HG03045 (cell line): ENCODE measurements around the gene TMEM140.

ENCODE experiments used
- ATAC-seq: cut with Tn5 transposase; IDR thresholded peaks from one replicate; pipeline ENCODE4 v1.9.1; 2021; ENCODE audit warnings: mild to moderate bottlenecking, moderate library complexity; ENCODE audit not compliant: unreplicated experiment

The TMEM140 gene

DNA sequence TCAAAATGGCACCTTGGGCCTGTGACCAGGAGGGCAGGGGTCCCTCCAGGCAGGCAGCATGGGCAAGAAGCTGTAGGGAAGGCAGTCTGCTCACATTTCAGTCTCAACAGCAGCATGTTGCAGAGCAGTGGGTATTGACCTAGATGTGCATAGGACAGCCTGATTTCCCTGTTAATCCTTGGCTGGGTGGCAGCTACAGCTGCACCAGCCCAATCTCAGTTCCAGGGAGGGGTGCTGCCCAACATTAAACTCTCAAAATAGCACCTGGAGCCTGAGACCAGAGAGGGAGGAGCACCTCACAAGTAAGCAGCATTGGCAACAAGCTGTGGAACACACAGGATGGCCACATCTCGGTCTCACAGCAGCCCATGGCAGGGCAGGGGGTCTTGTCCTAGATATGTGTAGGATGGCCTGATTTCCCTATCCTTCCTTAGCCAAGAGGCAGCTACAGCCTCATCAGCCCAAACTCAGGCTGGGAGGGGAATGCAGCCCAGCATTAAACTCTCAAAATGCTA is 10.3 kb downstream of the TMEM140 start:
- no peak for ATAC-seq

DNA sequence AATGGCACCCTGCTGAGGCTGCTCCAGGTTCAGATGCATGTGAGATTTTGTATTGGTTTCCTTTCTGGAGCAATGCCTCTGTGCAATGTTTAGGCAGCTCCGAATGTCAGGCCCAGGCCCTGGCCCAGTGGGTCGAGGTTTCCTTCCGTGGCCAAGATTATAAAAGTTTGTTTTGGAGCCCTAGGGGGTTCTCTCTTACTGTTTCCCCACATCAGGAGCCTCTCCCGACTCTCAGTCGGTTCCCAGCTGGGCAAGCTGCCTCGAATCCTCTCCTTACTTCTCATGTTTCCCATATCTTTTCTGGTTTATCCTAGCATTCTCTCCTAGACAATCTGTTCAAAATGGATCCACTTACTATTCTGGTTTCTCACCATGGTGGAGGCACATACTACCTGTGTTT is 11.0 kb downstream of the TMEM140 start:
- ATAC-seq, result no peak

DNA sequence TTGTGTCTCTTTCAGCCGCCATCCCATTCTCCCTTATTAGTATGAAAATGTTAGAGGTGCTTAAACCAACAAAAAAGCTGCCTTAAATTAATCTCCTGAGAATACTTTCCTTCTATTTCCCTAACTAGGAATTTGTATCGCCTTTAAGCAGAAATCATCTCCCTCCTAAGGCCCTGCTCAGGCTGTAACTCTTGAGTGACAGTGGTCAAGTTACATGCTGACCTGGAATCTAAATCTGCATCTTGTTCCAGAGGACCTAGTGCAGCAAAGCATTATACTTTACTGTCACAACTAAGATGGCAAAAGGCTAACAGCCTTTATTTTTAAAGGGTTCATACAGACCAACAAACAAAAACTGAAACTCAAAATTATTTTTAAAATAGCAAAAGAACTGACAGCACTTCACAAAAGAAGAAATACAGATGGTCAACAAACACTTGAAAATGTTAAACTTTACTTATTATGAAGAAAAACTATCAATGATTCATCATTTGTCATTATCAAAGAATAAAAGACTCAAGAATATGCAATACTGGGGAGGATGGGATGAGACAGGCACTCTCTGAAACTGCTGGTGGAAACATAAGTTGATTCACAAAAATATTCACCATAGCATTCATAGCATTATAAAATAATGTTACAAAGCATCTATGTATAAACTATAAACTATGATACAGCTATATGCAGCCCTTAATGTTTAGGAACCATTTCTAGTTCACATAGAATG is 11.7 kb downstream of the TMEM140 start:
- ATAC-seq, result no peak

DNA sequence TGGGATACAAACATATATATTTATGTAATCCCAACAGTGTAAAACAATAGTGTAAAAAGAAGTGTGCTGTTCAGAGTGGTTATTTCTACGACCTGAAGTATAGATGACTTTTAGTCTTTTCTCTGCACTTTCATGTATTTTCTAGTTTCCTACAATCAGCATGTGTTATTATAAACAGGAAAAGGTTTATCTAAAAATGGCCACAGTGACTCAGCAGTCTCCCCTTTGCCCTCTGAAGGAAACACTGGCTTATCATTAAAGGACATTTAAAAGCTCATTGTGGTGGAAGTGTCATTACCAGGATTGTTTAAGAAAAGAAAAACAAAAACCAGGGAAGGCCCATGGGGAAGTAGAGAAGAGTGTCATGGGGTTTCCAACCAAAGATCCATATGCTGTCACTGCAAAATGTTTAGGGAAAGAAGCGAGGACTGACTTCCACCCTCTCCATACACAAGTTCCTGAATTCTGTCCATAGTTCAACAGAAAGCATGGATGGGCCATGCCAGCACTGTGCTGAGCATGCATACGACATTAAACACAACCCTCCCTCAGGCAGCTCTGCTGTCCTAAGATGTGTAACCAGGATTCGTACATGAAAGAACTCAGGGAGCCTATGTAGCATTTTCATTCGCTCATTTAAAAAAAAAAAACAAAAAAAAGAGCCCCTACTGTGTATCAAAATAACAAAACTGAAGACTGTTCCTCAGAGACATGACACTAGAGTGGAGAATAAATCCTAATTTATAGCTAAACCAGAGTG is 12.4 kb downstream of the TMEM140 start:
- ATAC-seq, result no peak

DNA sequence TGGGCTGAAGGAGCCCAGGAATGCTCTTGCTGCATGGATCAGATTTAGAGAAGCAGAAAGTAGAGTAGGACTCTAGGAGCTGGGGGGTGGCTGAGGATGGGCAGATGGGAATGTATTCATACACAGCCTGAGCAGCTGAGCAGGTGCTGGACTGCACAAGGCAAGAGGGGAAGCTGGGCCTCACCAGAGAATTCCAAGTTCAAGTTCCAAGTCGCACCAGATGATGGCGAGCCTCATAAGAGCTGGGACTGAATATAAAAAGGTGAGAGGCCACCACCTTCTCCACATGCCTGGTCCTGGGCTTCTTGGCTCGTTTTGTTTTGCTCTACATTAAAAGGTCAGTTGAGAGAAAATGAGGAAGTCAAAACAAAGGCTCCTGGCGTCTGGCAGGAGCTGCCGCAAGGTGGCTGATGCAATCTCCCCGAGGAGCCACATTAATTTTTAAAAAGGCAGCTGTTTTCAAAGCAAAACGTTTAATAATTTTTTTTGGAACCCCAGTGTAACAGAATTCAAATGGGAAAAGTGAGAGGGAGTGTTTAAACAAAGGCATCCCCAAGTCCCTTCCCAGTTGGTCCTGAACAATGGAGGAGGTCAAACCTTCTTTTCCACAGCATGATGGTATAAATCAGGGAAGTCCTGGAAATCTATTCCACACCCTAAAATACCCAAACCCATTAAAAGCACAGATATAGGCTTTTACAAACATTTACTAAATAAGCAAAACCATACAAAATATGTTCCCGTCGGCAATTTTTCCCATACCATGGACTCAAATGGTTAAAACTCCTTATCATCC is 13.2 kb downstream of the TMEM140 start:
- no peak for ATAC-seq

DNA sequence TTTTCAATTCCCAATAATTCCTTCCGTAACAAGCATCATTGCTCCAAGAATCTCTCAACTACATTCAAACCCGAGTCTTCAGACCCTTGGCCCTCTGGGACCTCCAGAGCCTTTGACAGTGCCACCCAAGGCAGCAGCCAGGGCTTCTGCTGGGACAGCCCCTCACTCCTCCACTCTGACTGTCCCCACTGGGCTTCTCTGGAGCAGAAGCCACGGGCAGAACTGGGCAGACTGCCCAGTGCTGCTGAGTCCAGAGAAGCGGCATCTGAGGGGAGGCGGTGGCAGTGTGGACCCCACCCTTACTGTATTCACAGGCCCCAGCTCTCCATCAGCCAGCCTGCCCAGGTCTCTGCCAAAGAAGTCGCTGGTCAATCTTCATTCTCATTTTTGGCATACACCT is 13.8 kb downstream of the TMEM140 start:
- no peak for ATAC-seq

DNA sequence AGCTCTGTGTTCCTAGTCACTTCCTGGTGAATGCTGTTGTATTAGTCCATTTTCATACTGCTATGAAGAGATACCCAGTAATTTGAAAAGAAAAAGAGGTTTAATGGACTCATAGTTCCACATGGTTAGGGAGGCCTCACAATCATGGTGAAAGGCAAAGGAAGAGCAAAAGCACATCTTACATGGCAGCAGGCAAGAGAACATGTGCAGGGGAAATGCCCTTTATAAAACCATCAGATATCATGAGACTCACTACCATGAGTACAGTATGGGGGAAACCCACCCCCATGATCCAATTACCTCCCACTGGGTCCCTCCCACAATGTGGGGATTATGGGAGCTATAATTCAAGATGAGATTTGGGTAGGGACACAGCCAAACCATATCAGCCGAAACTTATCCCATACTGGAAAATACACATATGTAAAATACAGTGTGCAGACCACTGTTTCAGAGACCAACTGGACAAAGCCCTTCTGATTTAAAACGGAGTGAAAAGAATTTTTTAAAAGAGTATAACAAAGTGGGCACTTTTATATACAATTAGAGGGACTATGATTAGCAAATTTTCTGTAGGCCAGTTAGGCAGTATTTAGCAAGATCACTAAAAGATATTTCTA is 14.6 kb downstream of the TMEM140 start:
- ATAC-seq, result no peak

DNA sequence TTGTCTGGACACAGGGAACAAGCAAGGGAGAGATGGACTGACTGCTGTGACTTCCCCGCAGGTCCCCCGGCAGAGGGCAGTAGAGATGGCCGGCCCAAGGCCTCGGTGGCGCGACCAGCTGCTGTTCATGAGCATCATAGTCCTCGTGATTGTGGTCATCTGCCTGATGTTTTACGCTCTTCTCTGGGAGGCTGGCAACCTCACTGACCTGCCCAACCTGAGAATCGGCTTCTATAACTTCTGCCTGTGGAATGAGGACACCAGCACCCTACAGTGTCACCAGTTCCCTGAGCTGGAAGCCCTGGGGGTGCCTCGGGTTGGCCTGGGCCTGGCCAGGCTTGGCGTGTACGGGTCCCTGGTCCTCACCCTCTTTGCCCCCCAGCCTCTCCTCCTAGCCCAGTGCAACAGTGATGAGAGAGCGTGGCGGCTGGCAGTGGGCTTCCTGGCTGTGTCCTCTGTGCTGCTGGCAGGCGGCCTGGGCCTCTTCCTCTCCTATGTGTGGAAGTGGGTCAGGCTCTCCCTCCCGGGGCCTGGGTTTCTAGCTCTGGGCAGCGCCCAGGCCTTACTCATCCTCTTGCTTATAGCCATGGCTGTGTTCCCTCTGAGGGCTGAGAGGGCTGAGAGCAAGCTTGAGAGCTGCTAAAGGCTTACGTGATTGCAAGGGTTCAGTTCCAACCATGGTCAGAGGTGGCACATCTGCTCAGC is 16.6 kb downstream of the TMEM140 start:
- ATAC-seq, result no peak

DNA sequence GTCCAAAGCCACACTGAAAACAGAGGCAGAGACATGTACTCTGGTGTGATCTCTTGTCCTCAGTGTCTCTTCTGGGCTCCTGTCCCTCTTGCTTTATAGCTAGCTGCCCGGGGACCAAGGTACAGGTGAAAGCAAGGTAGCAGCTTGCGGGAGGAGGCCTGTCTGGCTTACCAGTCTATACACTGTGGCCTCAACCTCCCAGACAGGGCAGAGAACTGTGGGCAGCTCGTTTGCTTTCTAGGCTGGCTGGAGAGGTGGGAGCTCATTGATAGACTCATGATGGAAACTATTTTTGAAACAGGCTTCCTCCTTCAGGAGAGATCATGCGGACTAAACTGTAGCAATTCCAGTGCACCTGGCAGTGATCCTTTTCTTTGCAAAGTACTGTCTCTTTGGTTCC is 18.0 kb downstream of the TMEM140 start:
- ATAC-seq, result no peak

DNA sequence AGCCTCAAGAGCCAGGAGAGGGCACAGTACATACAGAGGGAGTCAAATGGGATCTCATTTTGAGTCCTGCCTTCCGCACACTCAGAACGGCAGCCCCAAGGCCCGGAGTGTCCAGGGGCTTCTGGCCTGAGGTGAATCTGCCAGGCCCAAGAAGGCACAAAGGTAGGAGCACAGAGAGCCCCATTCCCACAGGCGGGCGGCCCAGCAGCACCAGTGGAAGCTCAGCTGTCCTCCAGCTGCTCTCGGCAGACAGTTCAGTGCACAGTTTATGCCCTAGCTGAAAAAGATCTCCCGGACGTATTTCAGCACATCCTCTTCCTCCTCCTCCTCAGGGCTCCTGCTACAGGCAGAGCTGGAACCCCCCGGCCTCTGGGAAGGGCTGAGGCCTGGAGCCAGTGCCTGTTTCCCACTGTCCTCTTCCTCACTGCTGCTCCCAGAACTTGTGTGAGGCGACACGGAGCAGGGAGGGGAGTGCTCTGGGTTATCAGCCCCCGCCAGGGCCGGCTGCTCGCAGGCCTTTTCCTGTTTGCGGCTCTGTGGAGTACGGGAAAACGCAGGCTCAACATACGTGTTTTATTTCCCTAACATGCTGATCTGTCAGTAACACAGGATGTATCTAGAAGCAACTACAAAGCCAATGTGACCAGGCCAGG is 18.6 kb downstream of the TMEM140 start:
- ATAC-seq, result no peak

DNA sequence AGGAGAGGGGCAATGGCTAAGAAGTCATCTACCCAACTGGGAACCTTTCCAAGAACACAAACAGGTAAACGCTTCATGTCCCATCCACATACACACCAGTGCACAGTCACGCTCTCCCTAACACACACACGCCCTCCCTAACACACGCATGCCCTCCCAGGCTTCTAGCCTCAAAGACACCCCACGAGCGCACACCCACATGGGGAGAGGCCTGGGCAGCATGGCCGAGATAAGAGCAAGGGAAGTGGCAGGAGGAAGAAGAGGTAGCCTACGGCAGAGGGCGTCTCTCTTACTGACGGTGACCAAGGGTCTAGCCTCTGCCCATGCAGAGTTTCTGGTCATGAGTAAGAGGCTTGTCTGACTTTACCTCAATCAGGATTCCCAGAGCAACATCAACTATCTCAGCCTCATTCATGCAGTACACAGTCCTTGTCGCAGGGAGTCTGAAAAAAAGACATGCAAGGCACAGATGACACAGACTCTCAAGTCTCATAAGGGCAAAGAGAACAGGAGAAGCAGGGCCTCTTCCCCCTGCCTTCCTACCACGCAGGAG is 19.6 kb downstream of the TMEM140 start:
- no peak for ATAC-seq

DNA sequence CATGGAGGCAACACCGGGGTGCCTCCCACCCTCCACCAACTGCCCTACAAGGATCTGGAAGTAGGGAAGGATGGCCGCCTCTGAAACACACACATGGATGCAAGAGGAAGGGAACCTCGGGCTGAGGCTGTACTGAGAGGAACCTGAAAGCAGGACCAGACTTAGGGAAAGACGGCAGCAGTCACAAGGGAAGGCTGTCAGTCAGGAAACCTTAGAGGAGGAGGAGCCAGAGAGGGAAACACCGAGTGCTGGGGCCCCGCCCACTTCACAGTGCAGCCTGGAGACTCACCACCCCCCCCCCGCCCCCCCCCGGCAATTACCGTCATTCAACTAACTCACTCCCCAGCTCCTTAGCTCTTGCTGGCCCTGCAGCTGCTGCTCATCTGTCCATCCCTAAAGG is 20.1 kb downstream of the TMEM140 start:
- no peak for ATAC-seq

DNA sequence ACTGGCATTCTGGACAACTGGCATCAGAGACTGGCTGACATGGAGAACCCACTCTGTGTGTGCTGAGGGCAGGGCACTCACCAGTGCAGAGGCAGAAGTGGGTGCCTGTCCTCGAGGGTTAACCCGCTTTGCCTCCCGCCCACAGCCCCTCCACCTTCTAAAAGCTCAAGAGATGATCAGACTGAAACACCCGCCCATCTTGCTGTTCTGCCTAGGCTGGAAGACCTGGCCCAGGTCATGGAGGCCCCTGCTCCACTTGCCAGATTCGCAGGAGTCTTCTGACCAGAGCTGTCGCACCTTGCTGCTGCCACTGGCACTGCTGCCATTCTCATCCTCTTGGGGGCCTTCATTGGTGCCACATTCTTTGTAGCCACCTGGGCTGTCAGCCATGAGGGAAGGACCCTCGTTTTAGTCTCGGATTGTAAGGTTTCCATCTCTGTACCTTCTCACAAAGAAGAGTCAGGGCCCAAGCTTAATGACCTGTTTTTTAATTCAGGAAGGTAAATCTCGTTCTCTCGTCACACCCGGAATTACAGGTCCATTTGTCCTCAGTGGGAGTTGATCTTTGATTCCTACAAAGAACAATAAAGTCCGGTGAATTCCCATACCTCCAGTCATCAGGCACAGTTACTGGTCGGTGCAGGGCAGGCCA is 20.7 kb downstream of the TMEM140 start:
- no peak for ATAC-seq

DNA sequence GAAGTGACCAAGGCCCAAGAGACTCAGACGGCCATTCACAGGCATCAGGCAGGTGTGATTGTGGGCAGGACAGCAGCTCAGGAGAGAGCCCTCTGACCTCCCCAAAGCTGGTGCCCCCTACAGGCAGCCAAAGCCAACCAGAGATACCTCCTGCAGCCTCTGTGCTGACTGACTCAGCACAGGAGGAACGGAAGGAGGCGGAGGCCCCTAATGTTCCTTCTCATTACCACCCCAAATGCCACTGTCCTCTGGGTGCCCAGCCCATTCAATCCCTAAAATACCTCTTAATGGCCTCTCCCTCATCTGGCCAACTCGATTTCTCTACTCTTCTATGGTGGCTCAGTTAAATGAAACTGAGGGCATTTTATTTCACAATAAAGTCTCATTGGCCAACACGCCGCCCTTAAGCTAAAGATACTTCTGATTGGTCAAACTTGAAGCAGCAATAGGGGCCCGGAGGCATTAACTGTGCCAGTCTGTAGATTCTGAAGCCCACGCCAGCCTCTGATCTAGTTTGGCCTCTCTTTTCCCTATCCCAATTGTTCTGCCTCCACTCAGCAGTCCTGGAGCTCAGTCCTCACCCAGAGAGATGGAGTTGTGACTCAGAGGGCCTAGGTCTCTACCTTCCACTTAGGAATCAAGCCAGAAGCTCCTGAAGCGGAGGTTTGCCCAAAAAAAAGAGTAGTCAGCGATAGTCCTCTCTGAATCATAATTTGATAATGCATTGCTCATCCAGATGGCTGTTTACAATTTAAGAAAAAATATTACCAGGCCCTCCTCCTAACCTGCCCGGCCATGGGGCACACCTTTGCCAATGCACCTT is 21.5 kb downstream of the TMEM140 start:
- peak; percentile 36 for ATAC-seq

DNA sequence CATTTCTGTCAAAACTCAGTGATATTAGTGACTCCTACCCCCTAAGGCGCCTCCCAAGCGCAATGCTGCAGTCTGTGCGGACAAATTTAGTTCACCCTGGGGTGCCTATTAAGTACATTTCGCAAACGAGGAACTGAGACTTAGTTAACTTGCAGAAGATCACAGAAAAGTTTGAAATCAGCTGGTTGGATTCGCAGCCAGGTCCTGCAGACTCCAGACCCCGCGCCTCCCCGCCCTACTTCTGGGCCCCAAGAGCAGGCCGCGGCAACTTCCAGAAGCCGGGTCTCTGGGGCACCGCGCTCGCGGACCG is 22.0 kb downstream of the TMEM140 start:
- ATAC-seq, result peak; percentile 14

DNA sequence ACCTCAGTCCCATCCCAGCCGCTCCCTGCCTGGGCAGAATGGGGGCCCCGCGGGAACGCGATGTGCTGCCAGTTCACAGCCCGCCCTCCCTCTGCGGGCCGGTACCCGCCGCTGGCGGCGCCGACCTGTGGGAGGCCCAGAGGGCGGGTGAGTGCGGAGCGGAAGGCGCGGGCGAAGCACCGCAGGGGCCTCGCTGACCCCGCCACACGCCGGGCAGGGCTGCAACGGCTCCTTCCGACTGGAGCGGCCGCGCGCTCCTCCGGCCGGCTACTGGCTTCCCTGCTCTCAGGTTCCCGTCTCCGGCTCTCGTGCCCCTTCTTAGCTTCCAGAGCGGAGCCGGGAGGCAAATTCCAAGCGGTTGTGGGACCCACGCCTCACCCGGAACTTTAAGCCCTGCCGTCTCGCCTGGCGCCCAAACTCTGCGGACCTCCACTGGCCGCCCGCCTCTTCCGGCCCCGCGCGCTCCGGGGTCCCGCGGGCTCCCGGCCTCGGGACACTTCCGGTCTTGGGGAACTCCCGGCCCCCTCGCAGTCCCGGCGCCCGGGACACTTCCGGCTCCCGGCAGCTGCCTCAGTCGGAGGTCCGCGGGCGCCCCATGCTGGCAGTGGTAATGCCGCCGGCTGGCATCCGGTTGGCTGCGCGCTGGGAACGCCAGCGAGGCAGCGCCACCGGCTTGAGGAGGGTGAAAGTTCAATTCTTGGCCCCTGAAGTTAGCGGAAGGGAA is 22.6 kb downstream of the TMEM140 start, which contains the start of gene CYREN:
TSS of gene CYREN (minus strand) at position 434 of the 724 bp plus-strand sequence. CDS start 1,785 bp downstream, outside the sequence.
- peak; percentile 74 for ATAC-seq

DNA sequence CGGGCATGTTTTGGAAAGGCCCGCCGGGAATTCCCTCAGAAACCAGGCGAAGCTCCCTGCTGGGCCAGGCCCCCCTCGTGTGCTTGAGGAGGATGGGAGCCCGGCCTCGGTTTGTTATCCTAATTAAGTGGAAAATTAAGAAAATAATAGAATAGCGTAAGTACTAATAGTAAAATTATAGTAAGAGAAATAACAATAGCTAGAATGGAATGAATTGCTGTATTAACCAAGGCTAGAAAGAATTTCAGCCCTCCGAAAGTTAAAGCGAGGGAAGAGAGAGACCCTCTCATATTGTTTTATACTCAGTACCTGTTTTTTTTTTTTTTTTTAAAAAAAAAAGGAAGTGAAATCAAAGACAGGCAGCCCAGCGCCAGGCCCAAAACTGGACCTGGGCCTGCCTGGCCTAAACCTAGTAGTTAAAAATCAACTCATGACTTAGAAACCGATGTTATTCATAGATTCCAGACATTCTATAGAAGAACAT is 23.2 kb downstream of the TMEM140 start:
- peak; percentile 23 for ATAC-seq
